RWPE1 (cell line): Measurements from ENCODE around the gene ATG101.

ENCODE experiments used
- CTCF ChIA-PET: fragments of 350-600 bp; sonication (Branson Sonifier 250); formaldehyde crosslinking; extraction: SDS; loops from one replicate; lab custom pipeline; 2021; lab: Yijun Ruan, JAX
- POLR2A ChIA-PET: fragments of 400-600 bp; formaldehyde crosslinking; extraction: SDS; loops from one replicate; lab custom pipeline; 2020; ENCODE audit warnings: antibody characterized with exemption; ENCODE audit not compliant: low non-redundant PET; lab: Yijun Ruan, JAX
- DNase-seq: peaks from one replicate; pipeline ENCODE4 v3.0.0; 2012; ENCODE audit warnings: low spot score
- H3K27ac ChIP-seq: fragments of 450-650 bp; 2 replicates; pipeline ENCODE4 v1.5.1; 2017
- CTCF ChIP-seq: fragments of 450-650 bp; conservative IDR thresholded peaks from 2 replicates; pipeline ENCODE4 v1.5.1; 2017; ENCODE audit warnings: low read depth, mild to moderate bottlenecking

The ATG101 gene

GRCh38 chr12:52024845-52025230, 44.9 kb upstream of the ATG101 start:
- DNase-seq = no peak
- TF ChIP-seq CTCF = no peak
- CTCF ChIA-PET = interaction anchor here (0.6 to 4.9 kb wide), 34 partner anchors 9 to 860 kb away, joined by 3 to 75 read pairs (median 7); partner anchors contain the start of genes ATG101, NR4A1, SMIM41 and TAMALIN
- POLR2A ChIA-PET = no interaction called here
- H3K27ac ChIP-seq = no peak overlapping the region

- DNase-seq = no peak
- POLR2A ChIA-PET = no interaction called here
- no peak for TF ChIP-seq CTCF
- no peak overlapping the region for H3K27ac ChIP-seq
- CTCF ChIA-PET = interaction anchor here (0.5 to 4.9 kb wide), 24 partner anchors 12 to 607 kb away, joined by 3 to 75 read pairs (median 10); partner anchors contain the start of genes ATG101, NR4A1, SMIM41 and TAMALIN
Measured at GRCh38 chr12:52026263-52026662, 43.5 kb upstream of the ATG101 start.

- CTCF ChIA-PET = interaction anchor here (0.6 to 3.1 kb wide), 7 partner anchors 20 to 96 kb away, joined by 4 to 56 read pairs (median 32); partner anchors contain the start of gene SMIM41
- no peak for TF ChIP-seq CTCF
- no peak overlapping the region for H3K27ac ChIP-seq
- POLR2A ChIA-PET = no interaction called here
- no peak for DNase-seq
Measured at GRCh38 chr12:52027085-52027843, 42.5 kb upstream of the ATG101 start.

GRCh38 chr12:52029685-52030084, 40.1 kb upstream of the ATG101 start:
- CTCF ChIA-PET = interaction anchor here (0.6 to 0.7 kb wide), 2 partner anchors 24 to 38 kb away, joined by 3 read pairs; no protein-coding TSS in a partner anchor
- no peak for DNase-seq

GRCh38 chr12:52032446-52032803, 37.4 kb upstream of the ATG101 start:
- ChIA-PET CTCF (interaction anchor here (0.5 to 2.1 kb wide), 5 partner anchors 9 to 1837 kb away, joined by 3 to 8 read pairs (median 5); no protein-coding TSS in a partner anchor), POLR2A (no interaction called here)
- H3K27ac ChIP-seq = peak overlapping the region; percentile 63
- no peak for DNase-seq
- no peak for TF ChIP-seq CTCF

More at GRCh38 chr12:52029685-52030084, 40.1 kb upstream of the ATG101 start:
- POLR2A ChIA-PET = no interaction called here
- no peak for TF ChIP-seq CTCF
- H3K27ac ChIP-seq = no peak overlapping the region

GRCh38 chr12:52032804-52033445, 36.9 kb upstream of the ATG101 start:
- H3K27ac ChIP-seq = peak overlapping the region; percentile 63
- ChIA-PET POLR2A (no interaction called here), CTCF (interaction anchor here (0.5 to 2.1 kb wide), 6 partner anchors 9 to 1837 kb away, joined by 3 to 8 read pairs (median 5); no protein-coding TSS in a partner anchor)
- no peak for TF ChIP-seq CTCF
- DNase-seq = peak; percentile 97
